Parathyroid adenoma (tissue), 2 donors: Measurements from ENCODE around the gene ARHGEF10L.

ENCODE experiments used
- H2AFZ ChIP-seq: fragments of 300-600 bp; sonication (generic); one replicate; pipeline ENCODE4 v1.7.0; 2017; ENCODE audit warnings: antibody characterized with exemption, mild to moderate bottlenecking
- H3K27ac ChIP-seq: fragments of 300-600 bp; sonication (generic); one replicate; pipeline ENCODE4 v1.7.0; 2017
- H3K27me3 ChIP-seq: fragments of 300-600 bp; sonication (generic); one replicate; pipeline ENCODE4 v1.7.0; 2017; ENCODE audit warnings: low read length; ENCODE audit not compliant: control insufficient read depth, insufficient read depth
- H3K36me3 ChIP-seq: fragments of 300-600 bp; sonication (generic); one replicate; pipeline ENCODE4 v1.7.0; 2017; ENCODE audit warnings: low read length; ENCODE audit not compliant: control insufficient read depth, insufficient read depth
- H3K4me1 ChIP-seq: fragments of 300-600 bp; sonication (generic); one replicate; pipeline ENCODE4 v1.7.0; 2017; ENCODE audit warnings: control low read depth
- H3K4me2 ChIP-seq: fragments of 300-600 bp; sonication (generic); one replicate; pipeline ENCODE4 v1.7.0; 2017; ENCODE audit warnings: low read length
- H3K4me3 ChIP-seq: fragments of 300-600 bp; sonication (generic); one replicate; pipeline ENCODE4 v1.7.0; 2017; ENCODE audit warnings: low read depth, low read length
- H3K79me2 ChIP-seq: fragments of 300-600 bp; sonication (generic); one replicate; pipeline ENCODE4 v1.7.0; 2017; ENCODE audit warnings: control low read depth
- H3K9ac ChIP-seq: fragments of 300-600 bp; sonication (generic); one replicate; pipeline ENCODE4 v1.7.0; 2017; ENCODE audit warnings: mild to moderate bottlenecking
- H3K9me3 ChIP-seq: fragments of 300-600 bp; sonication (generic); one replicate; pipeline ENCODE4 v1.7.0; 2017; ENCODE audit warnings: low read length; ENCODE audit not compliant: control insufficient read depth
- CTCF ChIP-seq: fragments of 300-600 bp; sonication (generic); IDR thresholded peaks from one replicate; pipeline ENCODE4 v1.7.0; 2017; ENCODE audit warnings: antibody characterized with exemption, mild to moderate bottlenecking
- donor health status: primary hyperparathyroidism.

Gene ARHGEF10L

GRCh38 chr1:17662786-17663185 is 123.3 kb downstream of the ARHGEF10L start:
- Histone ChIP-seq H3K27me3 (no peaks in the 10 kb centered on the region), H3K4me1 (no peaks in the 10 kb centered on the region), H3K79me2 (no peaks in the 10 kb centered on the region), H2AFZ (no peak overlapping the region), H3K9ac (no peak overlapping the region), H3K27ac (no peak overlapping the region), H3K4me2 (no peak overlapping the region), H3K36me3 (no peaks in the 10 kb centered on the region), H3K9me3 (no peaks in the 10 kb centered on the region), H3K4me3 (no peak overlapping the region)
- no peak for TF ChIP-seq CTCF

- Histone ChIP-seq H3K4me3 (no peak overlapping the region), H3K79me2 (no peaks in the 10 kb centered on the region), H3K9ac (no peak overlapping the region), H3K27ac (no peak overlapping the region), H3K36me3 (no peaks in the 10 kb centered on the region), H3K4me1 (no peaks in the 10 kb centered on the region), H3K27me3 (no peaks in the 10 kb centered on the region), H2AFZ (no peak overlapping the region), H3K4me2 (no peak overlapping the region), H3K9me3 (no peaks in the 10 kb centered on the region)
- TF ChIP-seq CTCF, result no peak
Observed at GRCh38 chr1:17663646-17664045, 124.1 kb downstream of the ARHGEF10L start.

GRCh38 chr1:17664322-17664721 is 124.8 kb downstream of the ARHGEF10L start:
- H3K4me2 ChIP-seq, result no peak overlapping the region
- no peak overlapping the region for H3K9ac ChIP-seq
- no peak overlapping the region for H3K27ac ChIP-seq
- no peak for TF ChIP-seq CTCF
- H2AFZ ChIP-seq, result no peak overlapping the region
- H3K4me1 ChIP-seq, result no peaks in the 10 kb centered on the region
- H3K79me2 ChIP-seq, result no peaks in the 10 kb centered on the region
- H3K36me3 ChIP-seq, result no peaks in the 10 kb centered on the region
- no peaks in the 10 kb centered on the region for H3K9me3 ChIP-seq
- no peaks in the 10 kb centered on the region for H3K27me3 ChIP-seq
- no peak overlapping the region for H3K4me3 ChIP-seq

- Histone ChIP-seq H3K36me3 (no peaks in the 10 kb centered on the region), H3K4me1 (no peaks in the 10 kb centered on the region), H3K27me3 (no peaks in the 10 kb centered on the region), H2AFZ (no peak overlapping the region), H3K4me2 (no peak overlapping the region), H3K9ac (no peak overlapping the region), H3K27ac (no peak overlapping the region), H3K79me2 (no peaks in the 10 kb centered on the region), H3K4me3 (no peak overlapping the region), H3K9me3 (no peaks in the 10 kb centered on the region)
- TF ChIP-seq CTCF, result no peak
Observed at GRCh38 chr1:17665054-17665453, 125.6 kb downstream of the ARHGEF10L start.

GRCh38 chr1:17665950-17666720 is 126.6 kb downstream of the ARHGEF10L start:
- Histone ChIP-seq H3K79me2 (no peaks in the 10 kb centered on the region), H3K27me3 (no peaks in the 10 kb centered on the region), H2AFZ (no peak overlapping the region), H3K27ac (no peak overlapping the region), H3K36me3 (no peaks in the 10 kb centered on the region), H3K4me2 (no peak overlapping the region), H3K4me3 (no peak overlapping the region), H3K9me3 (no peaks in the 10 kb centered on the region), H3K9ac (no peak overlapping the region), H3K4me1 (no peaks in the 10 kb centered on the region)
- no peak for TF ChIP-seq CTCF
